GM04504 (cell line): ENCODE data around the gene FIBCD1.

Source experiments
- DNase-seq: peaks from one replicate; pipeline ENCODE4 v3.0.0-alpha.2; 2012; ENCODE audit warnings: low read depth

The FIBCD1 gene

DNA sequence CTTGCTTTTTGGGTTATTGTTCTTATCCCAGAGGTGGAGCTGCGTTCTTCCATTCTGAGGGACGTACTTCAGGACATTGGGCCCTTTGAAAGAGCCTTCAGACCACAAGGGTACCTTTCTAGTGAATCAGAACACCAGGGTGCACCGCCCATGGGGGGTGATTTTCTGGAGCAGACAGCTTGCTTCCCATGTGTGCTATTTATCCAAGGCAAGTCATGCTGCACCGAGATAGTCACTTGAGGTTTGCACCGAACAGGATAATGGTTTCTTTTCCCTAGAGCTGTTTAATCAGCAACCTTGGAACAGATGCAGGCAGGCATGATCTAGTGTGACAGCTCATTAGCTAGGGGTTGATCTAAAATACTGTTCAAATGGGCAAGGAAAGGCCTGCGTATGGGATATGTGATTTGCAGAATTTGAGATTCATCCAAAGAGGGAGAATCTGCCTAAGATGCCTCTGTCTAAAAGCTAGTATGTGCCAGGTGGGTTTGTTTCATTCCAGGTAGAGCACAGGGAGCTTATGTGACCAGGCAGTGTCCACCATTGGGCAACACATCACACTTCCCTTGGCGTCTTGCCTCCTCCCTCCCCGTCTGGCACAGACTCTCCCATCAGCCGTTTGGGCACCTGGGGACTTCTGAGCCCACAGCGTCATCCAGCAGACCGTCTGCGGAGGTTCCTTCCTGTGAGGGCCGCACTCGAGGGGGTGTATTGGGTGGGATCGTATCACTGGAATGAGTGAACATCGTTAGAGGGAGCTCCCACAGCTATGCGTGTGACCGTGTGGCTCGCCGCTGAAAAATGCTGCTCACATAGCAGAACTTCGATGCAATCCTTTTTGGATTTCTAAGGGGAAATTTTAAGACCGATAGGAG lies 80.9 kb downstream of the FIBCD1 start:
- no peak for DNase-seq

- no peak for DNase-seq
These were observed 82.6 kb downstream of the FIBCD1 start for GRCh38 chr9:130856474-130856873.

GRCh38 chr9:130854835-130855234 lies 84.2 kb downstream of the FIBCD1 start:
- DNase-seq = no peak

- no peak for DNase-seq
These were observed 85.0 kb downstream of the FIBCD1 start for GRCh38 chr9:130854092-130854491.

GRCh38 chr9:130852801-130853200 lies 86.2 kb downstream of the FIBCD1 start:
- no peak for DNase-seq
